Middle frontal gyrus (tissue), 1 donor: Measurements from ENCODE around the gene CNNM2.
"Not testable (repeated sequence)": the region's sequence is repeated elsewhere in the genome, so short reads cannot be mapped to it uniquely, and the experiment has no call there.

Experiments used
- DNase-seq: peaks from one replicate; pipeline ENCODE4 v3.0.0-alpha.2; 2015; ENCODE audit warnings: low spot score; ENCODE audit errors: extremely low spot score

The CNNM2 gene

GRCh38 chr10:102967123-102967522 is 49.0 kb downstream of the CNNM2 start:
- no peak for DNase-seq

- no peak for DNase-seq
These were observed 52.7 kb downstream of the CNNM2 start for GRCh38 chr10:102970562-102971340.

GRCh38 chr10:102975483-102976379 is 57.6 kb downstream of the CNNM2 start:
- no peak for DNase-seq

- DNase-seq = not testable (repeated sequence)
These were observed 58.3 kb downstream of the CNNM2 start for GRCh38 chr10:102976380-102976726.

- DNase-seq = no peak
These were observed 64.2 kb downstream of the CNNM2 start for GRCh38 chr10:102982296-102982695.

- DNase-seq = no peak
These were observed 66.0 kb downstream of the CNNM2 start for GRCh38 chr10:102984086-102984485.

- DNase-seq = no peak
These were observed 67.7 kb downstream of the CNNM2 start for GRCh38 chr10:102985811-102986210.

GRCh38 chr10:102988404-102989314 is 70.6 kb downstream of the CNNM2 start:
- no peak for DNase-seq

- DNase-seq = no peak
These were observed 76.6 kb downstream of the CNNM2 start for GRCh38 chr10:102994531-102995295.

GRCh38 chr10:102996876-102997275 is 78.8 kb downstream of the CNNM2 start:
- DNase-seq = no peak

- DNase-seq = no peak
These were observed 79.9 kb downstream of the CNNM2 start for GRCh38 chr10:102997998-102998397.

- no peak for DNase-seq
These were observed 80.4 kb downstream of the CNNM2 start for GRCh38 chr10:102998399-102998907.

GRCh38 chr10:103000050-103000449 is 82.0 kb downstream of the CNNM2 start:
- DNase-seq = not testable (repeated sequence)

- no peak for DNase-seq
These were observed 88.9 kb downstream of the CNNM2 start for GRCh38 chr10:103007017-103007416.

- no peak for DNase-seq
These were observed 95.3 kb downstream of the CNNM2 start for GRCh38 chr10:103013416-103013815.

GRCh38 chr10:103019425-103019824 is 101.3 kb downstream of the CNNM2 start:
- DNase-seq = no peak

GRCh38 chr10:103021150-103021899 is 103.2 kb downstream of the CNNM2 start:
- DNase-seq = no peak

- DNase-seq = no peak
These were observed 103.8 kb downstream of the CNNM2 start for GRCh38 chr10:103021900-103022293.

GRCh38 chr10:103025696-103026095 is 107.6 kb downstream of the CNNM2 start:
- DNase-seq = no peak

GRCh38 chr10:103038570-103038969 is 120.5 kb downstream of the CNNM2 start:
- DNase-seq = no peak
